ENCODE measurements around the gene PYGL.
A peak's percentile ranks its signal among the peaks of the same experiment; 100 is the strongest.
"Not testable (repeated sequence)": the region's sequence is repeated elsewhere in the genome, so short reads cannot be mapped to it uniquely, and the experiment has no call there.

Gene PYGL

DNA sequence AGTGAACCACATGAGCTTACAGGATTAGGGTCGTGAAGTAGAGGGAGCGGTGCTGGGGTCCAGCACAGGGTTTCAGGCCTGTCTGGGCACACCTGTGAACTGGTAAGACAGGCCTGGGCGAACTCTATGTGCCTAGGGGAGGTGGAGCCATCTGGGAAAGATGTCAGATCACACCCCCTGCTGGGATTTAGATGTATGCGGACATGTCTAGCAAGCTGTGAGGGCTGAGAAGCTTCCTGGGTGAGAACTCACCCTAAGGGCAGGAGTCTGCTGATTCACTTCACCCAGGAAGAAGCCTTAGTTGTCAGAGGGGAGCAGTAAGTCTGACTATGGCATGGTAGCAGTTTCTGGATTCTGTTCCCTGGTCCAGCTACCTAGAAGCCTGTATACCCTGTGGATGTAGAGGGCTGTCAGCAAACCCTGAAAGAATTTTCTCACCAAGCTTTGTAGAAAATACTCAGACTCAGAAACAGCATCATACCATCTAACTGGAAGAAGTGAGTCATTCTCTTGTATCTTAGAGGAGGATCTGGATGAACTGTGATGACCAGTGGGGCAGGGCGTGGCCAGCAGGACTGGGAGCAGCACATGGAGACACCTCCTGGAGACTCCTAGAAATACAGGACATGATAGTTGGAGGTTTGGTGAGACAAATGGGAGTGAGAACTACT is 11.2 kb upstream of the PYGL start:
- peak; percentile 76 to 79 for DNase-seq (ENCODE audit: low read depth in 2 of 2)

DNA sequence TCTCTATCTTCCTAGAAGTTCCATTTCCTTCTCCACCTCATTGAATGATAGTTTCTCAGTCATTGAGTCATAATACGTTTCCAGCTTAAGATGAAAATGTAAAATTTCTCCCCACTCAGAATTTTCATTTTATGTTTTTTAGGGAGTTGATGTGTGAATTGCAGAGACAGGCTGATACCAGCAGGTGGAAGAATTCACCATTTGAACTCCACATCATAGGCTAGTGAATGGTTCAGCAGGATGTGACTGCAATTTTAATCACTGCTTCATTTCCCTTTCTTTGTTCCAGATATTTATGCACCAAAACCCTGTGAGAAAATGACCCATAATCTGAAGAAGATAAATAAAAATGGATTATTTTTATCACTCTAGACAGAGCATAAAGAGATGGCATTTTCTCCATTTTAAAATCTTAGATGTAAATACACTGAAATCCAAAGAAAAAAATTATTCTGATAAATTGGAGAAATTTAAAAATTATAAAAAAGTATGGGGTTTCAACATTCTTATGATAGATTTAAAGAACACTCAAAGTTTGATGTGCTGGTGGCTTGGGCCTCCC is 10.6 kb upstream of the PYGL start:
- DNase-seq (ENCODE audit: low read depth in 2 of 2) = no peak

- DNase-seq (ENCODE audit: low read depth in 2 of 2) = no peak
These were observed 9.2 kb upstream of the PYGL start for GRCh38 chr14:50953502-50953901.

DNA sequence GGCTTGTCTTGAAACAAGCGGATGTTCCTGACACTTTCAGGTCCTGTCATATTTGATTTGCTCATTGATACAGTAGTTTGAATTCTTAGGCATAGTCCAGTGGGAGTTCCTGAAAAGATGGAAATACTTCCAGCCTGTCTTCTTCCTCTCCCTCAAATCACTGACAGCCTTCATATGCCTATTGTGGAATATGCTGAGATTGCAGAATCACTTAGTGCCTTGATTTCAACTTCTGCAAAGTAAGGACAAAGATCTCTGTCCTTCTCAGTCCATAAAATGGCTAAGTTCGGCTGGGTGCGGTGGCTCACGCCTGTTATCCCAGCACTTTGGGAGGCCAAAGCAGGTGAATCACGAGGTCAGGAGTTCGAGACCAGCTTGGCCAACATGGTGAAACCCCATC is 6.7 kb upstream of the PYGL start:
- no peak for DNase-seq (ENCODE audit: low read depth in 2 of 2)

- DNase-seq (ENCODE audit: low read depth in 2 of 2) = no peak
These were observed 3.9 kb upstream of the PYGL start for GRCh38 chr14:50948205-50948604.

DNA sequence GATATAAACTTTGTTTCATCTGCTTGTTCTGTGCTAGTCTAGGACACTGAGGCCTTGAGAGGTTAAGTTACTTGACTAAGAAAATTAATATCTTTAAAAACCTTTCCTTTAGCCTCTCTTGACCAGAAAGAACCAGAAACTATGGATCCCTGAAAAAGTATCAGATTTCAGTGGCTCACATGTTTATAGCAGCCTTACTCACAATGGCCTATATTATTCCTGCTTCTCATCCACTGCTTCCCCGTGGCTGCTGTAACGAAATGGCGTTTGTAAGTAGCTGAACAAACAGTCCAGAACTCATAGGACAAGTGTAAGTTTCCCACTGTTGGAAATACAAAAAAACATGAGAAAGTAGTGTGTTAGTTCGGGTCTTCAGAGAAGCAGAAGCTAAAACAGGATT is 3.2 kb upstream of the PYGL start:
- no peak for DNase-seq (ENCODE audit: low read depth in 2 of 2)

DNA sequence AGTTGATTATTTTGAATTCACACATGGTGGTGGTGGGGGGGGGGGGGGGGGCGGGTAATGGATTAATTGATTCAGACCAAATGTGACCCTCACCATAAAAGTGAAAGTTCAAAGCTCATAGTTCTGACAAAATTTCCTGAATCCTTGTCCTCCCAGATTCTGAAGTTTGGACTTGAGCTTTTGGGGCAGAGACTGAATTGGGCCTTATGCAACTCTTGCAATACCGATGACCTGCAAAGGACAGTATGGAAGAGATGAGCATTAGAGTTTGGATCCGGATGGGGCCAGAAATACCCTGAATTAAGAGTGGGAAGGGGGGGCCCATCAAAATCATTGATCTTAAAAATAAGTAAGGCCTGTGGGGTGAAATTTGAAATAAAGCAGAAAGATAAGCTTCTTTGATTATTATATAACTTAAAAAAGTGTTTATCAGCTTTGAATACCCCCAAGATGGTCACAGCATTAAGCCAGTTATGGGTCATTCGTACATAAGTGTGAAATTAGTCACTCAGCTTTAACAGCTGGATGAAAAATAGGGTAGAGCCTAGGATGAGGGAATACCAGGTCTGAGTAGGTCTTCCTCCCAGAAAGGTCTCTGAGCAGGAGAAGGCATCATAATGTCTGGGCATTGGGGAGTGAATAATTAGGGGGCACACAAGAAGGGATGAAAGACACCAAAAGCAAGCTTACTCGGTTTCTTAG is 2.1 kb upstream of the PYGL start:
- no peak for DNase-seq (ENCODE audit: low read depth in 2 of 2)

DNA sequence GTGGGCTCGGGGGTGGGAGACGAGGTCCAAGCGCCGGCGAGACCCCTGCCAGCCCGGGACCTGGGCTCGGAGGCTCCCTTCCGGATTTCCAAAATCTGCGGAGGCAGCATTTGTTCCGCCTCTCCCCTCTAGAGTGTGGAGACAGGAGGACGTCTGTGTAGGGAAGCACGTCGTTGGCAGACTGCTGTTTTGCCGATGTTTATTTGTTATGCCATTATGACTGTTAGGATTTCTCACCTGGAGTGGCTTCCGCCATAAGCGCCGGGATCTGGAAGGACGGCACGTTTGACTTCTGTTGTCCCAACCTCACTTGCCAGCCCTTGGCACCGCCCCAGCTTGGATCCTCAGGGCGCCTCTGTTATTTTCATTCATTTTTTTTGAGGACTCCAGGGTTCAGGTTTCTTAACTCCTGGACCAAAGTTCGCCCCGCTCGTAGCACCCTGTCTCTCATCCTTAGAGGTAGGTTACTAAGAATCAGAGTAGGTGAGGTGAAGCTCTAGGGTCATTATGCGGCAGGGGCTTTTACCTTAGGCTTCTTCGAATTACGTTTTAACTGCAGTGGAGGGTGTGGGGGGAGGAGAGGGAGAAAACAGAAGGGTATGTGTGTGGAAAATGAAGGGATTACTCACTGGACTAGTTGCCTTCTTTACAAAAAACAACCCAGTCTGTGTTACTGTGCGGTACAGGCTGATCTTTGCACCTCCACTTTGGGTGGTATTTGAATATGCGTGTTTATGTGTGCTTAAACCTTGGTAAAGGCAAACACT is 547 bp upstream of the PYGL start:
- no peak for DNase-seq (ENCODE audit: low read depth in 2 of 2)

- DNase-seq (ENCODE audit: low read depth in 2 of 2) = no peak
These were observed 881 bp downstream of the PYGL start for GRCh38 chr14:50943261-50943942.

DNA sequence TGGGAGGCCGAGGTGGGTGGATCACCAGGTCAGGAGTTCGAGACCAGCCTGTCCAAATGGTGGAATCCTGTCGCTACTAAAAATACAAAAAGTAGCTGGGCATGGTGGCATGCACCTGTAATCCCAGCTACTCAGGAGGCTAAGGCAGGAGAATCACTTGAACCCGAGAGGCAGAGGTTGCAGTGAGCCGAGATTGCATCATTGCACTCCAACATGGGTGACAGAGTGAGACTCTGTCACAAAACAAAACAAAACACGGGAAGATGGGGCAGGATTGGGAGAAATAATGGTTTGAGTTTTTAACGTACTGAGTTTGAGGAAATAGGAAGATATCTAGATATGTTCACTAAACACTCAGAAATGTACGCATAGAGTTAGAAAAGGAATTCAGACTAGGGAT is 2.6 kb downstream of the PYGL start:
- not testable (repeated sequence) for DNase-seq (ENCODE audit: low read depth in 2 of 2)

- no peak for DNase-seq (ENCODE audit: low read depth in 2 of 2)
These were observed 3.1 kb downstream of the PYGL start for GRCh38 chr14:50941151-50941550.

- no peak for DNase-seq (ENCODE audit: low read depth in 2 of 2)
These were observed 6.5 kb downstream of the PYGL start for GRCh38 chr14:50937800-50938199.

GRCh38 chr14:50937325-50937724 is 7.0 kb downstream of the PYGL start:
- DNase-seq (ENCODE audit: low read depth in 2 of 2) = no peak

- DNase-seq (ENCODE audit: low read depth in 2 of 2) = no peak
These were observed 7.4 kb downstream of the PYGL start for GRCh38 chr14:50936882-50937281.

- DNase-seq (ENCODE audit: low read depth in 2 of 2) = no peak
These were observed 8.3 kb downstream of the PYGL start for GRCh38 chr14:50936016-50936340.

DNA sequence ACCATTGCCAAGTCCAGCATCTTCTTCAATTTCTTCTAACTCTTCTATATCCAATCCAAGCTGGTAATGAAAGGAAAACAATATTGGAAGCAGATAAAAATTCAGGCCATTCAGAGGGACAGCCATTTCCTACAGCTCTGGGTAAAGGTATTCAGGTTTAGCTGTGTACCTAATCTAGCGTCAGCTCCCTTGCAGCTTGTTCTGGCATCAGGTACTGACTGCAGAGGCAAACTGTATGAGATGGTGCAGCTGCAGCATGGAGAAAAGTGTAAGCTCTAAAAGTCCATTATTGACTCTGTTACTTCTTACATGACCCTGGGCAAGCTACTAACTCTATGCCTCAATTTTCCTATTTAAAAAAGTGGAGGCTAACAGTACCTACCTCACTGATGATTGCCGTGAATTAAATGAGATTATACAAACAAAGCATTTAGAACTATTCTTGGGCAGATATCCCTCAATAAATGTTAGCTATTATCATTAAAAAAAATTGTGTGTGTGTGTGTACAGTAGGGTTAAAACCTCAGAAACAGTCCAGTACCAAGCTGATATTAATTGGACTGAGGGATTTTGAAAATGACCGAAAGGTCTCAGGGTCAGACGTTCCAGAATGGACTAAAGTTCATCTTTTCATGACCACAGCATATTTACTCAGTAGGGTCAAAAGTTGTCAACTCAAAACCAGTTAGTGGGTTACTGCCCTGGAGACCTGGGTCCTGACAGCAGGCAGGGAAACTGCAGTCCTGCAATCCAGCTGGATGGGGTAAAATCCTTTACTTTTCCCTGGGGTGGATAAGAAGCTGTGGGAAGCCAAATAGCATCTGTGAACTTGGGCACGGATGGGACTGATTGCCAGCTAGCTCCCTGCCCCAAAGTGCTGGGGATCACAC is 8.9 kb downstream of the PYGL start:
- DNase-seq (ENCODE audit: low read depth in 2 of 2) = no peak

GRCh38 chr14:50932592-50933495 is 11.4 kb downstream of the PYGL start:
- no peak for DNase-seq (ENCODE audit: low read depth in 2 of 2)

GRCh38 chr14:50932156-50932555 is 12.1 kb downstream of the PYGL start:
- DNase-seq (ENCODE audit: low read depth in 2 of 2) = no peak

DNA sequence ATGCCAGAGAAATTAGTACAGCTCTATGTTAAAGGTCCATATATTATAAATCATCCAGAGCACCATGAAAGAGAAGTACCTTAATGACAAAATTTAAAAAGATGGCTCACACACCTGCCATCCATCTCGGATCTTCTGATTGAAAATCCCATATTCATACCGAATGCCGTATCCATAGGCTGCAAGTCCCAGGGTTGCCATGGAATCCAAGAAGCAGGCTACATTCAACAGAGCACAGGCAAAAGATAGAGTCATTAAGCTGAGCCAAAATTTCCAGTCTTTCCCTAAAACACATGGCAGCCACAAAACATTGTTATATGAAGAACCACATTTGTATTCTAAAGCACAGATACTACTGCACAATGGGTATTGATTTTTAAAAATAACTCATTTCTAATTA is 12.7 kb downstream of the PYGL start:
- DNase-seq (ENCODE audit: low read depth in 2 of 2) = no peak

DNA sequence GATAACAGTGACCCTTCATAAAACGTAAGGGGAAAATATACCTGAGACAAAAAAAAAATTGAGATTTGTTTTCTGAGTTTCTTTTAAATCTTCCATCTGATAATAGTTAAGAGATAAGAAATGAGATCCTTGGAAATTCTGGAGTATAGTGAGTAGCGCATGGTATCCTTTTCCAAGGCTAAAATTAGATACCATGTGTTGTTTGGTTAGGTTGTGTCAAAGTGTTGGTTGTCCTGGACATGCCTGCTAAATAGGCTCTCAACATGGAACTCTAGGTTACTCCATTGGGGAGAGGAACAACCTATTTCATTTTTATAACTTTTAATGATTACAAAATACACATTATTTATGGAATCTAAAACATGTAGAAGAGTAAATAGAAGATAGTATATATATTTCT is 14.8 kb downstream of the PYGL start:
- no peak for DNase-seq (ENCODE audit: low read depth in 2 of 2)

All from fibroblast of skin of left quadriceps (primary cell).